Superior temporal gyrus (tissue), 1 donor: ENCODE data around the gene SERPINB8.

Source experiments
- DNase-seq: peaks from one replicate; pipeline ENCODE4 v3.0.0-alpha.2; 2016; ENCODE audit errors: extremely low spot score

Gene SERPINB8

DNA sequence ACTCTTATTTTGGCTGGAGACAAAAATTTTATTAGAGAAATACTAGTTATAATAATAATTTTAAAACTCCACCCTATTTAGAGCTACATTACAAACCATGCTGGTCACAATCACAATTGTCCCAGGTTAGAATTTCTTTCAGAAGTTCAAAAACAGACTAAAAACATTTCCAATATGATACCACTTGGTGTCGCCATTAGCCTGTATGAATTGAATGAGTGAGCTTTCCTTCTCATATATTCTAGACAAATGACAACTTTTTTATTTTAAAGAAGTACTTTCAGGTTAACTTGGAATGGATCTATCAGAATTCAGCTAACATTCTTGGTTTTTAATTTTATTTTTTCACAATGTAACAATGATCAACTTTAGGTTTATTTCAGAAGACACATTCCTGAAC, 48.0 kb downstream of the SERPINB8 start:
- DNase-seq = peak; percentile 68

DNA sequence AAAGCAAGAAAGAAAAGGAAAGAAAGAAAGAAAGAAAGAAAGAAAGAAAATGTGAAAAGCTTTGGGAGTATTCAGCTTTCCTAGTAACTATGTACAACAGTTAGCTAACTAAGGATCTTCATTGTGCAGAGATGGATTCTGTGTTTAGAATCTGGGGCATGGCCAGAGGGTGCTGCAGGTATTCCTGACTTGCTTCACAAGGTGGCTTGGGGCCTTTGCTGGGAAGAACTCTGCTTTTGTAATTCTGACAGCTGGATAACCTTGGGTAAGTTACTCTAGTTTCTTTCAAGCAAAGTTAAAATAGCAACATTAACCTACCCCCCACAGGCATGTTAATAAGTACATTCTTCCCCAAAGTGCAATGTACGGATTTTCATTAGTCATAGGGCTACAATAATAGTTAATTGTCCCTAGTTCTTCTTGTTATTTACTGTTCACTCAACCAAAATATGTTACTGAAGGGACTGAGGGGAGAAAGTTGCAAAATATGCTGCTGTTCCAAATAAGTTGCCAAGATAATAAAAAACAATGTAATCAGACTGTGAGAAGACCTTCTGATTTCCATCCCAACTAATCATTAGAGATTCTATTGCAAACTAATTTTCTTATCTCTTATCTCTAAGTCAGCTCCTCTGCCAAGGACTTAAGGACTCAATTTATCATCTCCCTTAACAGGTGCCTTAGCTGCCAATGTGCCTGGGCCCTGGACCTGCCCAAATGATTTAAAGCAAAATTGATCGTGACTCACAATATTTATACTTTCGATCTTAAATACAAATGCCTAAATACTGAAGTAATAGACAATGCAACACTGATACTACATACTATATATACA, 50.3 kb downstream of the SERPINB8 start:
- DNase-seq = no peak

DNA sequence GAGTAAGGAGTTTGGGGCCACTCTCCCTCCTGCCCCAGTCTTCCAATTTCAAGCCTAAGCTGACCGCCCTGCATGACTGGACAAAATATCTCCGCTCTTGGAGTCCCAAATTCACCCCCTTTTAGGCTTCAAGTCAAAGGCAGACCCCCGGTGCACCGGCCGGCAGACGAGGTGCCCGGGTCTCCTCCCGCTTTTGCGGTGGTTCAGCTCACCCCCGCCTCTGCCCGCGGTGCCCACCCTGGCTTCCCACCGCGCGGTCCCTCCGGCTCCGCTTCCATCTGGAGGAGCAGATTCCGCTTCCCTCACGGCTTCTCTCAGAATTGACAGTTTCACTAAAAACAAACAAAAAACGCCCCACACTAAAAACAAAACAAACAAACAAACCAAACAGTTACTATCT, 56.5 kb downstream of the SERPINB8 start:
- no peak for DNase-seq

GRCh38 chr18:64027931-64028695, 58.2 kb downstream of the SERPINB8 start:
- no peak for DNase-seq

GRCh38 chr18:64029096-64029495, 59.2 kb downstream of the SERPINB8 start:
- no peak for DNase-seq

GRCh38 chr18:64031411-64031810, 61.5 kb downstream of the SERPINB8 start:
- DNase-seq = no peak

DNA sequence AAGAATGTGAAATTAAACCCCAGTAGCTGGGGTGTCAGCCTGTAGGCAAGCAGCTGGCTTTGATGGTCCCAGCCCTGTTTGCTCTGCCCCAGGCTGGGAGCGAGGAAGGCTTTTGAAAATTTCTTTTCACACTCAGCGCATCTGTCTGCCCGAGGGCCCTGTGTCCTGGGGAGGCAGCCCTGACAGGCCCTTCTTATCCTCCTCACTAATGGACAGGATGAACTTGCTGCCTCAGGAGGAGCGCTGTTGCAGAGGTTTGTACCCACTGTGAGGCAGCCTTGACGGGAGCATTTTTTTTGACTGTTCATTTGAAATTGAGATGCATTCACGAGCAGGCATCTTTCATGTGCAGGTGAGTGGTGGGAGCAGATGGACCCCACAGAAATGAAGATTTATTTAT, 62.4 kb downstream of the SERPINB8 start:
- no peak for DNase-seq

DNA sequence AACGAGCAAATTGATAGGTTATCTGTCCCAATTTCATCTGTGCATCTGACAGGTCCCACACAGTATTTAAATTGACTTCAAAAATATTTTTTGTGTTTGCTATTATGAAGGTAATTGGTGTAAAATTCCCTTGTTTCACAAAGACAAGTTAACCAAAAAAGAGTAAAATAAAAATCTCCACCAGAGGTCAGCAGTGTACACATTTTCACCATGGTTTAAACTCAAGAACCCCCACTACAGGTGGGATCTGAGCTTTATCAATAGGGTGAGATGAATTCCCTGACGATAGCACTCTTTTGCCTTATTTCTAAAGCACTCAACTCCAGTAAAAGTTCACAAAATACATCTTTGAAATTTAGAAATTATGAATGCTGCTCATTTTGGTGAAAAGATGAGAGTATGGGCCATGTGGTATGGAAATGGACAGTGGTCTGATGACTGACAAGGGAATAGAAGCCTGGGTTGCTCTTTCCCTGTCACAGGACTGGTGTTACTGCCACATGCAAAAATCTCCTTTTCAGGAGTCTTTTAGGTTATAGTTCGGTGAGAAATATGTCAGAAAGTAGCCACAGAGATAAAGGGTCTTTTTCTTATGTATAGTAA, 68.0 kb downstream of the SERPINB8 start:
- DNase-seq = peak; percentile 82
